Measurements from ENCODE around the gene G6PC2.

G6PC2 gene

GRCh38 chr2:168894720-168895119, 6.4 kb upstream of the G6PC2 start:
- H3K9me3 ChIP-seq (ENCODE audit: insufficient read depth, low read length) = no peaks in the 10 kb centered on the region
- peaks cover 7% of the 10 kb centered on the region for H3K27me3 ChIP-seq (ENCODE audit: insufficient read depth, insufficient read length)
- no peak overlapping the region for H3K9ac ChIP-seq (ENCODE audit: insufficient read length, low read depth)
- no peak for DNase-seq (ENCODE audit: low read depth, low spot score)
- no peak overlapping the region for H3K4me3 ChIP-seq (ENCODE audit: insufficient read length, low read depth)
- no peaks in the 10 kb centered on the region for H3K36me3 ChIP-seq (ENCODE audit: insufficient read depth, insufficient read length, low read length)
- no peaks in the 10 kb centered on the region for H3K4me1 ChIP-seq (ENCODE audit: insufficient read depth, insufficient read length)
- TF ChIP-seq SUZ12 (IDR thresholded peaks at IDR 0.05; ENCODE audit: extremely low read depth, insufficient read depth, insufficient read length) (no peak), YY1 (IDR thresholded peaks at IDR 0.05; ENCODE audit: insufficient read depth, insufficient read length) (no peak), ZNF274 (IDR thresholded peaks at IDR 0.05; ENCODE audit: low read depth, low read length) (no peak)

- Histone ChIP-seq H3K9me3 (ENCODE audit: insufficient read depth, low read length) (no peaks in the 10 kb centered on the region), H3K27me3 (ENCODE audit: insufficient read depth, insufficient read length) (peaks cover 5% of the 10 kb centered on the region), H3K4me1 (ENCODE audit: insufficient read depth, insufficient read length) (no peaks in the 10 kb centered on the region), H3K9ac (ENCODE audit: insufficient read length, low read depth) (no peak overlapping the region), H3K36me3 (ENCODE audit: insufficient read depth, insufficient read length, low read length) (no peaks in the 10 kb centered on the region), H3K4me3 (ENCODE audit: insufficient read length, low read depth) (no peak overlapping the region)
- TF ChIP-seq ZNF274 (IDR thresholded peaks at IDR 0.05; ENCODE audit: low read depth, low read length) (no peak), SUZ12 (IDR thresholded peaks at IDR 0.05; ENCODE audit: extremely low read depth, insufficient read depth, insufficient read length) (no peak), YY1 (IDR thresholded peaks at IDR 0.05; ENCODE audit: insufficient read depth, insufficient read length) (no peak)
- no peak for DNase-seq (ENCODE audit: low read depth, low spot score)
Observed at GRCh38 chr2:168895771-168896170, 5.3 kb upstream of the G6PC2 start.

GRCh38 chr2:168896783-168897182, 4.3 kb upstream of the G6PC2 start:
- Histone ChIP-seq H3K36me3 (ENCODE audit: insufficient read depth, insufficient read length, low read length) (no peaks in the 10 kb centered on the region), H3K9me3 (ENCODE audit: insufficient read depth, low read length) (no peaks in the 10 kb centered on the region), H3K4me1 (ENCODE audit: insufficient read depth, insufficient read length) (no peaks in the 10 kb centered on the region), H3K4me3 (ENCODE audit: insufficient read length, low read depth) (no peak overlapping the region), H3K9ac (ENCODE audit: insufficient read length, low read depth) (no peak overlapping the region), H3K27me3 (ENCODE audit: insufficient read depth, insufficient read length) (no peaks in the 10 kb centered on the region)
- DNase-seq (ENCODE audit: low read depth, low spot score) = no peak
- no peak for TF ChIP-seq SUZ12 (IDR thresholded peaks at IDR 0.05; ENCODE audit: extremely low read depth, insufficient read depth, insufficient read length)
- TF ChIP-seq ZNF274 (IDR thresholded peaks at IDR 0.05; ENCODE audit: low read depth, low read length) = no peak
- no peak for TF ChIP-seq YY1 (IDR thresholded peaks at IDR 0.05; ENCODE audit: insufficient read depth, insufficient read length)

- Histone ChIP-seq H3K4me1 (ENCODE audit: insufficient read depth, insufficient read length) (no peaks in the 10 kb centered on the region), H3K4me3 (ENCODE audit: insufficient read length, low read depth) (no peak overlapping the region), H3K36me3 (ENCODE audit: insufficient read depth, insufficient read length, low read length) (no peaks in the 10 kb centered on the region), H3K9me3 (ENCODE audit: insufficient read depth, low read length) (no peaks in the 10 kb centered on the region), H3K27me3 (ENCODE audit: insufficient read depth, insufficient read length) (no peaks in the 10 kb centered on the region), H3K9ac (ENCODE audit: insufficient read length, low read depth) (no peak overlapping the region)
- no peak for DNase-seq (ENCODE audit: low read depth, low spot score)
- TF ChIP-seq YY1 (IDR thresholded peaks at IDR 0.05; ENCODE audit: insufficient read depth, insufficient read length) (no peak), ZNF274 (IDR thresholded peaks at IDR 0.05; ENCODE audit: low read depth, low read length) (no peak), SUZ12 (IDR thresholded peaks at IDR 0.05; ENCODE audit: extremely low read depth, insufficient read depth, insufficient read length) (no peak)
Observed at GRCh38 chr2:168897449-168897848, 3.6 kb upstream of the G6PC2 start.

GRCh38 chr2:168903888-168904287, 2.8 kb downstream of the G6PC2 start:
- no peak for DNase-seq (ENCODE audit: low read depth, low spot score)
- H3K9ac ChIP-seq (ENCODE audit: insufficient read length, low read depth) = no peak overlapping the region
- H3K4me1 ChIP-seq (ENCODE audit: insufficient read depth, insufficient read length) = peaks cover 3% of the 10 kb centered on the region
- H3K9me3 ChIP-seq (ENCODE audit: insufficient read depth, low read length) = no peaks in the 10 kb centered on the region
- no peaks in the 10 kb centered on the region for H3K36me3 ChIP-seq (ENCODE audit: insufficient read depth, insufficient read length, low read length)
- no peaks in the 10 kb centered on the region for H3K27me3 ChIP-seq (ENCODE audit: insufficient read depth, insufficient read length)
- no peak overlapping the region for H3K4me3 ChIP-seq (ENCODE audit: insufficient read length, low read depth)
- TF ChIP-seq YY1 (IDR thresholded peaks at IDR 0.05; ENCODE audit: insufficient read depth, insufficient read length) (no peak), ZNF274 (IDR thresholded peaks at IDR 0.05; ENCODE audit: low read depth, low read length) (no peak), SUZ12 (IDR thresholded peaks at IDR 0.05; ENCODE audit: extremely low read depth, insufficient read depth, insufficient read length) (no peak)

- Histone ChIP-seq H3K4me1 (ENCODE audit: insufficient read depth, insufficient read length) (peaks cover 3% of the 10 kb centered on the region), H3K4me3 (ENCODE audit: insufficient read length, low read depth) (no peak overlapping the region), H3K36me3 (ENCODE audit: insufficient read depth, insufficient read length, low read length) (no peaks in the 10 kb centered on the region), H3K9ac (ENCODE audit: insufficient read length, low read depth) (no peak overlapping the region), H3K27me3 (ENCODE audit: insufficient read depth, insufficient read length) (no peaks in the 10 kb centered on the region), H3K9me3 (ENCODE audit: insufficient read depth, low read length) (no peaks in the 10 kb centered on the region)
- TF ChIP-seq SUZ12 (IDR thresholded peaks at IDR 0.05; ENCODE audit: extremely low read depth, insufficient read depth, insufficient read length) (no peak), ZNF274 (IDR thresholded peaks at IDR 0.05; ENCODE audit: low read depth, low read length) (no peak), YY1 (IDR thresholded peaks at IDR 0.05; ENCODE audit: insufficient read depth, insufficient read length) (no peak)
- no peak for DNase-seq (ENCODE audit: low read depth, low spot score)
Observed at GRCh38 chr2:168904358-168904757, 3.3 kb downstream of the G6PC2 start.

- Histone ChIP-seq H3K4me1 (ENCODE audit: insufficient read depth, insufficient read length) (peaks cover 3% of the 10 kb centered on the region), H3K4me3 (ENCODE audit: insufficient read length, low read depth) (no peak overlapping the region), H3K36me3 (ENCODE audit: insufficient read depth, insufficient read length, low read length) (no peaks in the 10 kb centered on the region), H3K27me3 (ENCODE audit: insufficient read depth, insufficient read length) (no peaks in the 10 kb centered on the region), H3K9me3 (ENCODE audit: insufficient read depth, low read length) (no peaks in the 10 kb centered on the region), H3K9ac (ENCODE audit: insufficient read length, low read depth) (no peak overlapping the region)
- TF ChIP-seq ZNF274 (IDR thresholded peaks at IDR 0.05; ENCODE audit: low read depth, low read length) = no peak
- no peak for TF ChIP-seq YY1 (IDR thresholded peaks at IDR 0.05; ENCODE audit: insufficient read depth, insufficient read length)
- TF ChIP-seq SUZ12 (IDR thresholded peaks at IDR 0.05; ENCODE audit: extremely low read depth, insufficient read depth, insufficient read length) = no peak
- no peak for DNase-seq (ENCODE audit: low read depth, low spot score)
Observed at GRCh38 chr2:168907940-168908662, 7.0 kb downstream of the G6PC2 start.

Data from NT2/D1 (cell line).